ENCODE measurements around the gene DENND1C.

- TF ChIP-seq, protein P1, sequence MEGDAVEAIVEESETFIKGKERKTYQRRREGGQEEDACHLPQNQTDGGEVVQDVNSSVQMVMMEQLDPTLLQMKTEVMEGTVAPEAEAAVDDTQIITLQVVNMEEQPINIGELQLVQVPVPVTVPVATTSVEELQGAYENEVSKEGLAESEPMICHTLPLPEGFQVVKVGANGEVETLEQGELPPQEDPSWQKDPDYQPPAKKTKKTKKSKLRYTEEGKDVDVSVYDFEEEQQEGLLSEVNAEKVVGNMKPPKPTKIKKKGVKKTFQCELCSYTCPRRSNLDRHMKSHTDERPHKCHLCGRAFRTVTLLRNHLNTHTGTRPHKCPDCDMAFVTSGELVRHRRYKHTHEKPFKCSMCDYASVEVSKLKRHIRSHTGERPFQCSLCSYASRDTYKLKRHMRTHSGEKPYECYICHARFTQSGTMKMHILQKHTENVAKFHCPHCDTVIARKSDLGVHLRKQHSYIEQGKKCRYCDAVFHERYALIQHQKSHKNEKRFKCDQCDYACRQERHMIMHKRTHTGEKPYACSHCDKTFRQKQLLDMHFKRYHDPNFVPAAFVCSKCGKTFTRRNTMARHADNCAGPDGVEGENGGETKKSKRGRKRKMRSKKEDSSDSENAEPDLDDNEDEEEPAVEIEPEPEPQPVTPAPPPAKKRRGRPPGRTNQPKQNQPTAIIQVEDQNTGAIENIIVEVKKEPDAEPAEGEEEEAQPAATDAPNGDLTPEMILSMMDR (IDR thresholded peaks at IDR 0.05; ENCODE audit: low read length), result no peak
- TF ChIP-seq EZH2 (IDR thresholded peaks at IDR 0.05; ENCODE audit: borderline replicate concordance, low read length), result no peak
These were observed 40.7 kb downstream of the DENND1C start for GRCh38 chr19:6440905-6441304.
